Ishikawa (cell line): ENCODE results near the gene MTCH2.

ENCODE experiments used
- CEBPB ChIP-seq: IDR thresholded peaks from 2 replicates; pipeline ENCODE4 v1.6.1; 2012
- CREB1 ChIP-seq: IDR thresholded peaks from 2 replicates; pipeline ENCODE4 v1.6.1; 2012; ENCODE audit warnings: low read depth
- EGR1 ChIP-seq: IDR thresholded peaks from 2 replicates; pipeline ENCODE4 v1.6.1; 2012
- EP300 ChIP-seq: IDR thresholded peaks from 2 replicates; pipeline ENCODE4 v1.6.1; 2012; ENCODE audit warnings: borderline replicate concordance
- FOXM1 ChIP-seq: IDR thresholded peaks from 2 replicates; pipeline ENCODE4 v1.6.1; 2012; ENCODE audit warnings: low read depth, borderline replicate concordance
- NFIC ChIP-seq: IDR thresholded peaks from 2 replicates; pipeline ENCODE4 v1.6.1; 2012
- RAD21 ChIP-seq: IDR thresholded peaks from 2 replicates; pipeline ENCODE4 v1.6.1; 2012; ENCODE audit warnings: low read depth
- TAF1 ChIP-seq: IDR thresholded peaks from 2 replicates; pipeline ENCODE4 v1.6.1; 2012; ENCODE audit warnings: low read depth, mild to moderate bottlenecking
- TCF12 ChIP-seq: IDR thresholded peaks from 2 replicates; pipeline ENCODE4 v1.6.1; 2012; ENCODE audit warnings: low read depth
- TEAD4 ChIP-seq: IDR thresholded peaks from 2 replicates; pipeline ENCODE4 v1.6.1; 2012
- YY1 ChIP-seq: IDR thresholded peaks from 2 replicates; pipeline ENCODE4 v1.6.1; 2012; ENCODE audit warnings: low read depth
- ZBTB7A ChIP-seq: IDR thresholded peaks from 2 replicates; pipeline ENCODE4 v1.6.1; 2012; ENCODE audit warnings: low read depth
- TF ChIP-seq, protein P1 (sequence below): IDR thresholded peaks from 2 replicates; pipeline ENCODE4 v1.6.1; 2012; ENCODE audit warnings: low read depth, mild to moderate bottlenecking
- TF ChIP-seq, protein P2 (sequence below): IDR thresholded peaks from 2 replicates; pipeline ENCODE4 v1.6.1; 2012
- TF ChIP-seq, protein P3 (sequence below): IDR thresholded peaks from 2 replicates; pipeline ENCODE4 v1.6.1; 2012

Gene MTCH2

DNA sequence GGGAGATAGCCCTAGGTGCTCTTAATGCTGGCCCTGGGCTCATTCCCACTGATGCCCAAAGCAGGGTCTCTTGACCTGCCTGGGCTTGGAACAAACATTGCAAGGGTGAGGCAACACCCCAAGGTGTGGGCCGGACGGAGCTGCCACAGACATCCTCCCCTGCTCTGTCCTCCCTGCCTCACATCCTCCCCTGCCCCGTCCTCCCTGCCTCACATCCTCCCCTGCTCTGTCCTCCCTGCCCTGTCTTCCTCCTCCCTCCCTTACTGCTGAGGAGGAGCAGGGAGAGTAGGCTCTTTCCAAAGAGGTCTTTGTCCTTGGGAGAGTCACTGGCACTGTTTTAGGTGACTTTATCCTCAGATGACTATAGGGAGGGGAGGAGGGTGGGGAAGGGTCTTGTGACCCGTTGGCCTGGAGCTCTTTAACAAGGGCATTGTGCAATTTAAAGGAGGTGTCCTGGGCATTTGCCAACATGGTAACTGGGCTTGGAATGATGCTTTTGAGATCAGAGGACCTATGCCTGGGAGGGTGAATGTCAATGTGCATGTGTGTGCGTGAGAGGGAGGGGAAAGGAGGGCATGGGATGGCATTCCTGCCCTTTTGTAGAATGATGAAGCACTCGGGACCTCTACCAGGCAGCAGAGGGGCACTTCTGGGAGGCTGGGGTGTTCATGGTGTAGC, 55.2 kb downstream of the MTCH2 start:
- TF ChIP-seq TCF12: no peak

DNA sequence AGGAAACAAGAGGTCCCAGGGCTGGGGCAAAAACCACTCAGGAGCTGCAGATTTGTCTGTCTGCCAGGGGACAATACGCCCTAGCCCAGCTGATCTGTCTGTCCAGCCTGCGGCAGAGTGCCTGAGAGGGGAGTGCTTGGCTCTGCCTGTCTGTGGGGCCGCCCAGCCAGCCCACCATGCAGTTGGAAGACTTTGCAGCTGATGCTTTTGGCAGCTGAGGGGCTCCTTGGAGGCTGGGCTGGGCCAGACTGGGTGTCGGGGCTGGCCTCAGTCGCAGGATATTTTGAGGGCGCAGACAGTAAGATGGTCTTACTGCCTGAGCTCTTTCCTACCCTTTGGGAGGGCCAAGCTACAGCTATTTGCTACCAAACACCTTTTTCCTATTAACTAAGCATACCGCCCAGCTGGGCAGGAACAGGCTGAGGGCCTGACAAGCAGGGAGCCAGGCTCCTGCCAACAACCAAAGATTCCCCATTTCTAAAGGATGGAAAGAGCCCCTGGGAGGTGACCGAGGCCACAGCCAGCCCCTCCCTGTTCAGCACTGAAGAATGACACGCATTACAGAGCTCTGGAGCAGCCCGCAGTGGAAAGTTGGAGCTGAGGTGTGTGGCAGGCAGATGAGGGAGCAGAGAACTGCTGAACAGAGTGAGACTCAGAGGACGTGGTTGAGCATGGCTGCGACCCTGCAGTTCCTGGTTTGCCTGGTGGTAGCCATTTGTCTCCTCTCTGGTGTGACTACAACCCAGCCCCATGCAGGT, 56.1 kb downstream of the MTCH2 start, which contains the start of gene FAM180B:
Gene FAM180B (plus strand): TSS at position 581 of the 758 bp plus-strand sequence. CDS start 91 bp downstream, at position 672.
- no peak for TF ChIP-seq YY1
- TF ChIP-seq TAF1: no peak
- TF ChIP-seq, protein P1, sequence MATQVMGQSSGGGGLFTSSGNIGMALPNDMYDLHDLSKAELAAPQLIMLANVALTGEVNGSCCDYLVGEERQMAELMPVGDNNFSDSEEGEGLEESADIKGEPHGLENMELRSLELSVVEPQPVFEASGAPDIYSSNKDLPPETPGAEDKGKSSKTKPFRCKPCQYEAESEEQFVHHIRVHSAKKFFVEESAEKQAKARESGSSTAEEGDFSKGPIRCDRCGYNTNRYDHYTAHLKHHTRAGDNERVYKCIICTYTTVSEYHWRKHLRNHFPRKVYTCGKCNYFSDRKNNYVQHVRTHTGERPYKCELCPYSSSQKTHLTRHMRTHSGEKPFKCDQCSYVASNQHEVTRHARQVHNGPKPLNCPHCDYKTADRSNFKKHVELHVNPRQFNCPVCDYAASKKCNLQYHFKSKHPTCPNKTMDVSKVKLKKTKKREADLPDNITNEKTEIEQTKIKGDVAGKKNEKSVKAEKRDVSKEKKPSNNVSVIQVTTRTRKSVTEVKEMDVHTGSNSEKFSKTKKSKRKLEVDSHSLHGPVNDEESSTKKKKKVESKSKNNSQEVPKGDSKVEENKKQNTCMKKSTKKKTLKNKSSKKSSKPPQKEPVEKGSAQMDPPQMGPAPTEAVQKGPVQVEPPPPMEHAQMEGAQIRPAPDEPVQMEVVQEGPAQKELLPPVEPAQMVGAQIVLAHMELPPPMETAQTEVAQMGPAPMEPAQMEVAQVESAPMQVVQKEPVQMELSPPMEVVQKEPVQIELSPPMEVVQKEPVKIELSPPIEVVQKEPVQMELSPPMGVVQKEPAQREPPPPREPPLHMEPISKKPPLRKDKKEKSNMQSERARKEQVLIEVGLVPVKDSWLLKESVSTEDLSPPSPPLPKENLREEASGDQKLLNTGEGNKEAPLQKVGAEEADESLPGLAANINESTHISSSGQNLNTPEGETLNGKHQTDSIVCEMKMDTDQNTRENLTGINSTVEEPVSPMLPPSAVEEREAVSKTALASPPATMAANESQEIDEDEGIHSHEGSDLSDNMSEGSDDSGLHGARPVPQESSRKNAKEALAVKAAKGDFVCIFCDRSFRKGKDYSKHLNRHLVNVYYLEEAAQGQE: no peak
- no peak for TF ChIP-seq CEBPB
- TF ChIP-seq, protein P2, sequence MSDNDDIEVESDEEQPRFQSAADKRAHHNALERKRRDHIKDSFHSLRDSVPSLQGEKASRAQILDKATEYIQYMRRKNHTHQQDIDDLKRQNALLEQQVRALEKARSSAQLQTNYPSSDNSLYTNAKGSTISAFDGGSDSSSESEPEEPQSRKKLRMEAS: no peak
- TF ChIP-seq EP300: no peak
- no peak for TF ChIP-seq FOXM1
- TF ChIP-seq CREB1: no peak
- no peak for TF ChIP-seq EGR1
- TF ChIP-seq TEAD4: no peak
- no peak for TF ChIP-seq ZBTB7A
- no peak for TF ChIP-seq RAD21
- TF ChIP-seq TCF12: no peak
- no peak for TF ChIP-seq NFIC
- TF ChIP-seq, protein P3, sequence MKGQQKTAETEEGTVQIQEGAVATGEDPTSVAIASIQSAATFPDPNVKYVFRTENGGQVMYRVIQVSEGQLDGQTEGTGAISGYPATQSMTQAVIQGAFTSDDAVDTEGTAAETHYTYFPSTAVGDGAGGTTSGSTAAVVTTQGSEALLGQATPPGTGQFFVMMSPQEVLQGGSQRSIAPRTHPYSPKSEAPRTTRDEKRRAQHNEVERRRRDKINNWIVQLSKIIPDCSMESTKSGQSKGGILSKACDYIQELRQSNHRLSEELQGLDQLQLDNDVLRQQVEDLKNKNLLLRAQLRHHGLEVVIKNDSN: no peak

DNA sequence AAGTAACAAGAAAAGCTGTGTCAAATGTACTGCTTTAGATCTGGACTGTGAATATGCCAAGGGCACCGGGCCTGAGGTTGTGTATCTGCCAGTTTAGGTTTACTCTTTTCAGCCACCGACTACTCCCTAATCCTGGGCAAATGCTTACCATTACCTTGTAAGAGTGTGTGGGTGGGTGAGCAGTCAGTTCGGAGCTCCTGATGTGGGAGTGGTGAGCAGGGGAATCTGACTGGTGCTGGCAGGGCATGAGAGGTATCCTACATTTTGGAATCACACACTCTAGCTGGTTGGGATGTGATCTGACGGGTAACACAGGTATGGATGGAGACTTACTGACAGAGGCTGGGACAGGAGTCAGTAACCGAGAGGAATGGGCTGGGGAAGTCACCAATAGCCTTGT, 58.5 kb downstream of the MTCH2 start:
- TF ChIP-seq, protein P1: no peak
- TF ChIP-seq ZBTB7A: no peak
- no peak for TF ChIP-seq NFIC
- no peak for TF ChIP-seq YY1
- TF ChIP-seq RAD21: no peak
- no peak for TF ChIP-seq TCF12

DNA sequence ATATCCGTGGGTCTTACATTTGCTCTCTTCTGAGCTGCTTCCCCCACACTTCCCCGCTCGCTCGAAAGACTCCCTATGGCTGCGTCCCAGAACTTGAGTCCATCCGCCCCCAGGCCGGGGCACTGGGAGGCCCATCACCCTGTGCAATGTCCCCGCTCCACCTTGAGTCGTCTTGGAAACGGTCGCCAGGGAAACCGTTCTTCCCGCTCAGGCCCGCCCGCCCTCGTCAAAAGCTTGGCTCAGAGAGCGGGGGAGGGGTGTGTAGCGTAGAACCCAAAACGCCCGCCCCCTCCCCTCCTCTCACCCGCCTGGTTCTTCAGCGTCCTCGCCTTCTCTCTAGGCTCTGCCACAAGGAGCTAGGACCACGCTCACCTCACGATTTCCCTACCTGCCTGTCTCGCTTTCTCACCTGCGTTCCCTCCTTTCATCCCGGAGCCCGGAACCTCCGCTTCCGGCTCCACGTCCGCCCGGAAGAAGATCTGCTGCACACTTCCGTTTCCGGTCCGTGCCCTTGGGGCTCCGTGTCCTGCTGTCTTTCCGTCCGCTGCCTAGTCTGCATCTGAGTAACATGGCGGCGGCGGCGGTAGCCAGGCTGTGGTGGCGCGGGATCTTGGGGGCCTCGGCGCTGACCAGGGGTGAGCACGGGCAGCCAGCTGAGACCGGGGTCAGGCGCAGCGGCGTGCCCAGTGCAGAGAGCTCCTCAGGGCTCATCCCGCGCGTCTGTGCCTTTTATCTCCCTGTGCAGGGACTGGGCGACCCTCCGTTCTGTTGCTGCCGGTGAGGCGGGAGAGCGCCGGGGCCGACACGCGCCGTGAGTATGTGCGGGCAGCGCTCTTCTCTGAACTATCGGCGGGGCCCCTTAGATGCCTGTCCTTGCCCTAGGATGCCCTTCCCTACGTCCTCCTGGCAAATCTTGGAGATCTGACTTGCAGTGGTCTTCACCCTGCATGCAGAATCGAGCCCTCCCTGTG, 63.5 kb downstream of the MTCH2 start, which contains the start of the genes KBTBD4 and NDUFS3:
Gene KBTBD4 (minus strand): TSS at position 447 of the 971 bp plus-strand sequence. CDS start 19 bp downstream, at position 428.
Gene NDUFS3 (plus strand): TSS at position 551 of the 971 bp plus-strand sequence. CDS start 18 bp downstream, at position 569.
- TF ChIP-seq TAF1 (peak; percentile 99), TEAD4 (peak; percentile 40; the same call in 1 of the 2 replicates), EP300 (peak; percentile 47; the same call in 1 of the 2 replicates), ZBTB7A (no peak), RAD21 (no peak), EGR1 (peak; percentile 17; the same call in 1 of the 2 replicates), NFIC (peak; percentile 73), TCF12 (peak; percentile 89), YY1 (peak; percentile 97), CREB1 (no peak), FOXM1 (0 out of 2 replicates have a peak, but pooled peaks have one; percentile 26), CEBPB (peak; percentile 3; the same call in 1 of the 2 replicates)
- TF ChIP-seq, protein P2: peak; percentile 92
- TF ChIP-seq, protein P3: peak; percentile 77
- TF ChIP-seq, protein P1: no peak
